Upper lobe of left lung (tissue), 4 donors: ENCODE data around the gene ADCY3.

Source experiments
- CTCF ChIP-seq, 6 experiments: fragments of 450-650 bp in 4 of 6; fragments of 200-600 bp in 2 of 6; sonication (generic) in 2 of 6; IDR thresholded peaks; one replicate each; pipeline ENCODE4 v1.5.1; 2016 to 2019; ENCODE audit warnings: antibody characterized with exemption in 6 of 6
- EP300 ChIP-seq, 4 donors: sonication (generic); formaldehyde crosslinking; IDR thresholded peaks; one replicate each; pipeline ENCODE4 v1.5.1; 2017; ENCODE audit warnings: antibody characterized with exemption in 4 of 4, control low read depth in 2 of 4
- POLR2A ChIP-seq, 4 donors: fragments of 450-650 bp; IDR thresholded peaks; one replicate each; pipeline ENCODE4 v1.5.1; 2016 to 2017; ENCODE audit warnings: antibody characterized with exemption in 4 of 4, mild to moderate bottlenecking in 2 of 4

GRCh38 chr2:24871852-24872333 lies 48.1 kb downstream of the ADCY3 start:
- no peak for TF ChIP-seq CTCF (IDR thresholded peaks at IDR 0.05)
- no peak for TF ChIP-seq POLR2A (IDR thresholded peaks at IDR 0.05)
- no peak for TF ChIP-seq EP300 (IDR thresholded peaks at IDR 0.05)
